ENCODE data around the gene CSRNP2.

CSRNP2 gene

GRCh38 chr12:51065530-51065929 lies 17.9 kb downstream of the CSRNP2 start:
- no peak for TF ChIP-seq ZFX (IDR thresholded peaks at IDR 0.05; ENCODE audit: borderline replicate concordance)
- TF ChIP-seq, protein P1, sequence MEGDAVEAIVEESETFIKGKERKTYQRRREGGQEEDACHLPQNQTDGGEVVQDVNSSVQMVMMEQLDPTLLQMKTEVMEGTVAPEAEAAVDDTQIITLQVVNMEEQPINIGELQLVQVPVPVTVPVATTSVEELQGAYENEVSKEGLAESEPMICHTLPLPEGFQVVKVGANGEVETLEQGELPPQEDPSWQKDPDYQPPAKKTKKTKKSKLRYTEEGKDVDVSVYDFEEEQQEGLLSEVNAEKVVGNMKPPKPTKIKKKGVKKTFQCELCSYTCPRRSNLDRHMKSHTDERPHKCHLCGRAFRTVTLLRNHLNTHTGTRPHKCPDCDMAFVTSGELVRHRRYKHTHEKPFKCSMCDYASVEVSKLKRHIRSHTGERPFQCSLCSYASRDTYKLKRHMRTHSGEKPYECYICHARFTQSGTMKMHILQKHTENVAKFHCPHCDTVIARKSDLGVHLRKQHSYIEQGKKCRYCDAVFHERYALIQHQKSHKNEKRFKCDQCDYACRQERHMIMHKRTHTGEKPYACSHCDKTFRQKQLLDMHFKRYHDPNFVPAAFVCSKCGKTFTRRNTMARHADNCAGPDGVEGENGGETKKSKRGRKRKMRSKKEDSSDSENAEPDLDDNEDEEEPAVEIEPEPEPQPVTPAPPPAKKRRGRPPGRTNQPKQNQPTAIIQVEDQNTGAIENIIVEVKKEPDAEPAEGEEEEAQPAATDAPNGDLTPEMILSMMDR (IDR thresholded peaks at IDR 0.05): no peak

DNA sequence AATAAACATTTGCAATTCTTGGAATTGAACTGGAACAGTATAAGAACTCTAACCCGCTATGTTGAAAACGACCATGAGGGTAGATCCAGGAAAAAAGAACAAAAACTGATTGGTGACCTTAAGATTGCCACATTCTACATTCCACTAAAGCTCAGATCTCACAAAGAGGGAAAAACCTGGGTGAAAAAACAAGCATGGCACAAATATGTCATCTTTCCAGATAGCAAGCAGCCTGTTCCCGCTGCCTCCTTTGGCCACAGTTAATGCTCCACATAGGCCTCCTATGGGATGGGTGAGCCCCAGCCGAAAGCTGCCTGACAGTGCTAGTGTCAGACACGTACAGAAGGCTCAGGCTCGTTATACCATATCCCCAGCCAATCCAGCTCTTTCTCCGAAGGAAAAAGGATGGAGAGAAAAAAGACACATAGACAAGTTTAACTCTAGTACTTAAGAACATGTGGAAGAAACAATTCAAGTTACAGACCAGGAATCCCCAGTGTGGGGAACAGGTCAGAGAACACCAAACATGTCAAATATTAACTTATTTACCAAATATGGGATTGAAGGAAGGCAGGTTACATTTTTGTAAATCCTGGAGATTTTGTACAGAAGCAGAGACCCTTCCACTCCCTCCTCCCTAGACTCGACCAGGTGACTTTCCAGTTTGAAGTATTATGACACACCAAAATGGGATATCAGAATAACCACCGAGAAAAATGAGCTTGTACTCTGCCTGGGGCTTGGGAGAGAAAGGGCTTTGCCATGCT lies 20.6 kb downstream of the CSRNP2 start:
- peak overlapping the region; percentile 53 for H3K27ac ChIP-seq
- TF ChIP-seq, protein P1 (IDR thresholded peaks at IDR 0.05): no peak
- TF ChIP-seq ZFX (IDR thresholded peaks at IDR 0.05; ENCODE audit: borderline replicate concordance): no peak

More at GRCh38 chr12:51065530-51065929, 17.9 kb downstream of the CSRNP2 start:
- H3K27ac ChIP-seq: peak overlapping the region; percentile 53

- TF ChIP-seq ZFX (IDR thresholded peaks at IDR 0.05; ENCODE audit: borderline replicate concordance): no peak
- TF ChIP-seq, protein P1 (IDR thresholded peaks at IDR 0.05): no peak
- H3K27ac ChIP-seq: peak overlapping the region; percentile 53
Observed at GRCh38 chr12:51059086-51059485, 24.3 kb downstream of the CSRNP2 start.

DNA sequence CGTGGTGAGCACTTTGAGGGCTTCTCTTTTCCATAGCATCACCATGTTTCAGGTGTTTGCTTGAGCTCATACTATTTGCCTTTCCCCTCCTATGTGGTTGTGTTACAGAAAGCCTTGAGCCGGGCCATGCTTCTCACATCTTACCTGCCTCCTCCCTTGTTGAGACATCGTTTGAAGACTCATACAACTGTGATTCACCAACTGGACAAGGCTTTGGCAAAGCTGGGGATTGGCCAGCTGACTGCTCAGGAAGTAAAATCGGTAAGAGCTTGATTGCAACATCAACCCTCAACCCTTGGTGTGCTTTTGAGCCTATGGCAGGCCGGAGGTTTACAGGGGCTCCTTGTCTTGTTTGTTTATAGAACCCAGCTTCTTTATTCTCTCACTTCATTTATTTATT lies 27.2 kb downstream of the CSRNP2 start:
- TF ChIP-seq, protein P1 (IDR thresholded peaks at IDR 0.05): no peak
- TF ChIP-seq ZFX (IDR thresholded peaks at IDR 0.05; ENCODE audit: borderline replicate concordance): no peak
- 0 out of 2 replicates have a peak overlapping the region, but pooled peaks have one; percentile 5 for H3K27ac ChIP-seq

- H3K27ac ChIP-seq: no peak overlapping the region
- TF ChIP-seq, protein P1 (IDR thresholded peaks at IDR 0.05): no peak
- TF ChIP-seq ZFX (IDR thresholded peaks at IDR 0.05; ENCODE audit: borderline replicate concordance): no peak
Observed at GRCh38 chr12:51055060-51055459, 28.3 kb downstream of the CSRNP2 start.

DNA sequence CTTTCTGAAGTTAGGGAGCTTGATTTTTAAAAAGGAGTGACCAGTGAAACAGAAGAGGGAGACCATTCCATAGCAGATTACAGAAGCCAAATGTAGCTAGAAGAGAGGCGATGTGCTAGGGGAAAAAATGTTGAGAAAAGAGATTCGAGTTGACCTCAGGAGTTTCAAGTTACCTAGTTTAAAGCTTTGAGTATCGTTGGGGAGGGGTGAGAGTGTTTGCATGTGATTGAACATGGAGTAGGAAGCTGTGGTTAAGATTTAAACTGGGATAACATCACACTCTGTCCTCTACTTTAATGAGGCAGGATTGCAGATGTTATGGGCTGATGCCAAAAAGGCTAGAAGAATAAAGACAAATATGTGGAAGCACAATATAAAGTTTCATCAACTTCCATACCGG lies 31.6 kb downstream of the CSRNP2 start:
- TF ChIP-seq, protein P1 (IDR thresholded peaks at IDR 0.05): no peak
- no peak for TF ChIP-seq ZFX (IDR thresholded peaks at IDR 0.05; ENCODE audit: borderline replicate concordance)
- H3K27ac ChIP-seq: no peak overlapping the region

GRCh38 chr12:51049525-51049924 lies 33.9 kb downstream of the CSRNP2 start:
- TF ChIP-seq ZFX (IDR thresholded peaks at IDR 0.05; ENCODE audit: borderline replicate concordance): no peak
- no peak overlapping the region for H3K27ac ChIP-seq

Data from 22Rv1 (cell line).